HUES48 (cell line): ENCODE results near the gene MYBPH.
A peak's percentile ranks its signal among the peaks of the same experiment; 100 is the strongest.

Experiments used
- H3K27ac ChIP-seq: one replicate; pipeline ENCODE4 v1.7.0; 2013; ENCODE audit warnings: low read depth, low read length, inconsistent platforms
- H3K27me3 ChIP-seq: 2 replicates; pipeline ENCODE4 v1.6.1; 2013; ENCODE audit warnings: mild to moderate bottlenecking, low read length; ENCODE audit not compliant: control insufficient read depth, insufficient read depth
- H3K36me3 ChIP-seq: 2 replicates; pipeline ENCODE4 v1.6.1; 2013; ENCODE audit warnings: low read length; ENCODE audit not compliant: control insufficient read depth, insufficient read depth
- H3K4me1 ChIP-seq: 2 replicates; pipeline ENCODE4 v1.6.1; 2013; ENCODE audit warnings: mild to moderate bottlenecking, low read length; ENCODE audit not compliant: control insufficient read depth, insufficient read depth
- H3K4me3 ChIP-seq: 2 replicates; pipeline ENCODE4 v1.5.1; 2013; ENCODE audit warnings: mild to moderate bottlenecking, low read depth, low read length
- H3K9ac ChIP-seq: 2 replicates; pipeline ENCODE4 v1.6.1; 2013; ENCODE audit warnings: mild to moderate bottlenecking, low read depth, low read length, moderate library complexity
- H3K9me3 ChIP-seq: 2 replicates; pipeline ENCODE4 v1.6.1; 2013; ENCODE audit warnings: low read length; ENCODE audit not compliant: control insufficient read depth, insufficient read depth

The MYBPH gene

GRCh38 chr1:203133970-203134725, 41.5 kb downstream of the MYBPH start:
- peaks cover 4% of the 10 kb centered on the region; the same call in 1 of the 2 replicates for H3K27me3 ChIP-seq
- H3K9ac ChIP-seq, result no peak overlapping the region
- peaks cover 7% of the 10 kb centered on the region for H3K4me1 ChIP-seq
- no peak overlapping the region for H3K27ac ChIP-seq
- H3K9me3 ChIP-seq, result no peaks in the 10 kb centered on the region
- H3K36me3 ChIP-seq, result no peaks in the 10 kb centered on the region
- H3K4me3 ChIP-seq, result no peak overlapping the region

GRCh38 chr1:203131548-203132200, 44.0 kb downstream of the MYBPH start:
- H3K36me3 ChIP-seq, result no peaks in the 10 kb centered on the region
- H3K9me3 ChIP-seq, result no peaks in the 10 kb centered on the region
- H3K27ac ChIP-seq, result no peak overlapping the region
- H3K4me3 ChIP-seq, result no peak overlapping the region
- peaks cover 29% of the 10 kb centered on the region for H3K27me3 ChIP-seq
- H3K9ac ChIP-seq, result no peak overlapping the region
- peaks cover 14% of the 10 kb centered on the region for H3K4me1 ChIP-seq

DNA sequence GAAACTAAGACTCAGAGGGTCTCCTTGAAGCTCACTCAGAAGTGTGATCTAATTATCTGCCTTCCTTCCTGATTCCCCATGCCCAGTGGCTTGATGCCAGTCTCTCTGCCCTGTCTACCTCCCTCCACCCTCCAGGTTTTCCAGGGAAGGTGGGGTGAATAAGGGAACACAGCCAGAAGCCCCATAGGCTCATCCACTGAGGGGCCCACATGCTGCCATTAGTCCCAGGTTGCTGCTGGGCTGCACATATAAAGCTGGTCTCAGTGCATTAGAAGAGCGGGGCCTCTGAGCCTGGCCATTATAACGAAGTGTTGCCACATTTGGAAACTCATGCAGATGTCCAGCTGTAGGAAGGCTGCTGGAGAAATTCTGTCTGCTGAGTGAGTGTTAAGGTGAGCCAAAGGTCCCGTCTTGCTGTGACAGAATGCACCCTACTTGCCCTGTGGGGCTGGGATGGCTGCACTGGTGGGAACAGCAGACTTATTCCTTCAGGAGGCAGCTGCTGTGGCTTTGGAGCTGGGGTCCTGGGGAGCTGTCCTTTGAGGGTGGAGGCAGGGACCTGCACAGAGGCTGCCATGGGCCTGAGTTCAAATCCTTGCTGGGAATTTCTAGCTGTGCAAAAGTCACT, 45.2 kb downstream of the MYBPH start:
- H3K27me3 ChIP-seq, result peaks cover 32% of the 10 kb centered on the region
- H3K27ac ChIP-seq, result no peak overlapping the region
- no peak overlapping the region for H3K9ac ChIP-seq
- no peaks in the 10 kb centered on the region for H3K9me3 ChIP-seq
- H3K36me3 ChIP-seq, result no peaks in the 10 kb centered on the region
- H3K4me1 ChIP-seq, result peaks cover 22% of the 10 kb centered on the region
- H3K4me3 ChIP-seq, result no peak overlapping the region

- H3K4me3 ChIP-seq, result no peak overlapping the region
- H3K27ac ChIP-seq, result no peak overlapping the region
- H3K9me3 ChIP-seq, result no peaks in the 10 kb centered on the region
- H3K27me3 ChIP-seq, result peaks cover 32% of the 10 kb centered on the region
- peaks cover 22% of the 10 kb centered on the region for H3K4me1 ChIP-seq
- H3K36me3 ChIP-seq, result no peaks in the 10 kb centered on the region
- H3K9ac ChIP-seq, result no peak overlapping the region
These were observed 46.0 kb downstream of the MYBPH start for GRCh38 chr1:203129501-203130231.

DNA sequence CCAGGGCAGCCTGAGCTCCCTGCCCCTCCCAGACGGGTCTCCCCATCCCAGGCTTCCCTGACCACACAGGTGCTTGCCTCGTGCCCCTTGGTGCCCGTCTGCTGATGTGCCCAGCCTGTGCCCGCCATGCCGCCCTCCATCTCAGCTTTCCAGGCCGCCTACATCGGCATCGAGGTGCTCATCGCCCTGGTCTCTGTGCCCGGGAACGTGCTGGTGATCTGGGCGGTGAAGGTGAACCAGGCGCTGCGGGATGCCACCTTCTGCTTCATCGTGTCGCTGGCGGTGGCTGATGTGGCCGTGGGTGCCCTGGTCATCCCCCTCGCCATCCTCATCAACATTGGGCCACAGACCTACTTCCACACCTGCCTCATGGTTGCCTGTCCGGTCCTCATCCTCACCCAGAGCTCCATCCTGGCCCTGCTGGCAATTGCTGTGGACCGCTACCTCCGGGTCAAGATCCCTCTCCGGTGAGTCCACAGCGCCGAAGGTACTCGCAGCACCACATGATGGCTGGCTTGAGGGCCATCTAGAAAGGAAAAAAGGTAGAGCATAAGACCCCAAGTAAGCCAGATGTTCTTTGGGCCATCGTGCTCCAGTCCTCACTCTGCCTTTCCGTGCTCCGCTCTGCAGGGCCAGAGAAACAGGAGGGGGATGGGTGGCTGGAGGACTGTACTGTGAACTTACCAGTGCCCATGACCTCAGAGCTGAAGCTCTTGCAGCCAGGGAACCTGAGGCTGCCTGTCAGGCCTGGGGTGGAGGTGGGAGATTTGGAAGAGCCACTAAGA, 46.7 kb downstream of the MYBPH start:
- Histone ChIP-seq H3K4me3 (peak overlapping the region; percentile 62; the same call in 1 of the 2 replicates), H3K36me3 (no peaks in the 10 kb centered on the region), H3K9me3 (no peaks in the 10 kb centered on the region), H3K27ac (no peak overlapping the region), H3K27me3 (peaks cover 32% of the 10 kb centered on the region), H3K9ac (no peak overlapping the region), H3K4me1 (peaks cover 16% of the 10 kb centered on the region)

DNA sequence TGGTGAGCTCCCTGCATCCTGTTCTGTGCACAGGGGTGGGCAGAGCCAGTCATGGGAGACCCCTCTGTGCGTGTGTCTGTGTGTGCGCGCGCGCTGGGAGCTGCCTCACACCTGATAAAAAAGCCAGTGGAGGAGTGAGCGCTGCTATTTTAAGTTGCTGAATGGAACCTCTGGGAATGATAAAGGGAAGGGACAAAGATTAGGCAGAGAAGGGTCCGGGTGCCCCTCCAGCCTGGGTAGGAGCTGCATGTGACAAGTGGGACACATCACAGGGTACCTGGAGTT, 47.3 kb downstream of the MYBPH start:
- H3K4me3 ChIP-seq, result peak overlapping the region; percentile 62
- H3K4me1 ChIP-seq, result peaks cover 15% of the 10 kb centered on the region
- no peak overlapping the region for H3K27ac ChIP-seq

DNA sequence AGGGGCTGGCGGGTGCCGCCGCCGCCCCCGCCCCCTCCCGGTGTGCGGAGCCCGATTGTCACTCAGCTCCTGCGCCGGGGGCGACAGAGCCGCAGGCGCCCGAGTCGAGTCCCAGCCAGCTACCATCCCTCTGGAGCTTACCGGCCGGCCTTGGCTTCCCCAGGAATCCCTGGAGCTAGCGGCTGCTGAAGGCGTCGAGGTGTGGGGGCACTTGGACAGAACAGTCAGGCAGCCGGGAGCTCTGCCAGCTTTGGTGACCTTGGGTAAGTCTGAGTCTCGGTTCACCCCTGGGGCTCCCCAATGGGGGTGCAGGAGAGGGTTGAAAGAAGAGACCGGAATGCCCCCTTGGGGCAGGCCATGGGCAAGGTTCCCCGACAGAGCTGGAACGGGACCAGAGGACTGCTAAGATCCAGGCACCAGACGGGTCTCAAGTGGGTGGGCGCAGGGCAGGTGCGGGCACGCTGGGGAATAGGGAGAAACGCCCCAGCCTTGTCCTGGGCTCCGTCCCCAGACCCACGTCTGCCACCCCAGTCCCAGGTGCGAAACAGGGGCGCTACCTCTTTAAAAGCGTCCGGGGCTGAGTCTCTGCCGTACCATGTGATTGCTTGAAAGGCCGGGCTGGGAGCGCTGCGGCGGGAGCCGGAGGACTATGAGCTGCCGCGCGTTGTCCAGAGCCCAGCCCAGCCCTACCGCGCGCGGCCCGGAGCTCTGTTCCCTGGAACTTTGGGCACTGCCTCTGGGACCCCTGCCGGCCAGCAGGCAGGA, 47.8 kb downstream of the MYBPH start, which contains the start of gene ADORA1:
Gene ADORA1, plus strand, starts transcription at position 61 of the 765 bp plus-strand sequence. CDS start 1,116 bp downstream, outside the sequence.
- no peaks in the 10 kb centered on the region for H3K36me3 ChIP-seq
- H3K9ac ChIP-seq, result no peak within 1 kb of the TSS
- peaks cover 32% of the 10 kb centered on the region for H3K27me3 ChIP-seq
- peak within 1 kb of the TSS; percentile 62 for H3K4me3 ChIP-seq
- no peaks in the 10 kb centered on the region for H3K9me3 ChIP-seq
- H3K27ac ChIP-seq, result no peak within 1 kb of the TSS
- H3K4me1 ChIP-seq, result peaks cover 15% of the 10 kb centered on the region

More for the DNA sequence above, 47.3 kb downstream of the MYBPH start:
- Histone ChIP-seq H3K9me3 (no peaks in the 10 kb centered on the region), H3K9ac (no peak overlapping the region), H3K27me3 (peaks cover 32% of the 10 kb centered on the region), H3K36me3 (no peaks in the 10 kb centered on the region)

DNA sequence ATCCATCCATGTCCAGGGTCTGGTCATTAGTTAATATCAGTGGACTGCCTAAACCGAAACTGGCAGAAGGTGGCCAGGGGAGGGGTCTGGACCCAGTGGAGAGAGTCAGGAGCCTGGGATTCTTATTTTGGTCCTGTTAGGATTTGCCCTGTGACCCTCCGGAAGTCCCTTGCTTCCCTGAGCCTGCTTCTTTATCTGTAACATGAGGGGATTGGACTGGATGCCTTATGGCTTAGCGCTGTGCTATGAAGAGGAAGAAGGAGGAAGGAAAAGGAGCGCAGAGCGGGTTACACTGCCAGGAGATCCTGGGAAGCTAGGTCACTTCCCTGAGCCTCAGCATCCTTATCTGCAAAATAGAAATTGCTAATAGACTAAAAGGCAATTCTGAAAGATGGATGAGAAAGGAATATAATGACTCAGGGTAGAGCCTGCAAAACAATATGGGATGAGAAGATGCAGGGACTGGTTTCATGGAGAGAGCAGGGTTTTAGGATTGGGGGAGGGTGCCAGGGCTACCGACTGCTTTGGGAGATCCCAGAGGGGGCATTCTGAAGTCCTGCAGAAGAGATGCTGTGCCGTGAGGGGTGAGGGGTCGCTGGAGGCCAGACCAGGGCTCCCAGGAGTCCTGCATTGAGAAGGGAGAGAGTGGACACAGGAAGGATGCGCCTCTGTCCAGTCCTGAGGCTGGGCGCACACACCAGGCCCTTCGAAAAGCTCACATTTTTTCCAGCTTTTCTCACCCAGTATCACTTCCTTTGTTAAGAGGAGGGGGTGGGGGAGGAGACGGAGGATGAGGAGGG, 48.6 kb downstream of the MYBPH start:
- H3K4me3 ChIP-seq, result peak overlapping the region; percentile 62
- peaks cover 15% of the 10 kb centered on the region for H3K4me1 ChIP-seq
- no peak overlapping the region for H3K27ac ChIP-seq
- no peaks in the 10 kb centered on the region for H3K36me3 ChIP-seq
- H3K9ac ChIP-seq, result no peak overlapping the region
- H3K27me3 ChIP-seq, result peaks cover 32% of the 10 kb centered on the region
- no peaks in the 10 kb centered on the region for H3K9me3 ChIP-seq

- H3K27me3 ChIP-seq, result peaks cover 32% of the 10 kb centered on the region
- no peaks in the 10 kb centered on the region for H3K9me3 ChIP-seq
- H3K27ac ChIP-seq, result no peak overlapping the region
- no peak overlapping the region for H3K9ac ChIP-seq
- no peaks in the 10 kb centered on the region for H3K36me3 ChIP-seq
- H3K4me3 ChIP-seq, result no peak overlapping the region
- H3K4me1 ChIP-seq, result peaks cover 15% of the 10 kb centered on the region
These were observed 49.3 kb downstream of the MYBPH start for GRCh38 chr1:203126151-203126865.
